HG02623 (cell line): ENCODE data around the gene TICAM2.
"Not testable (repeated sequence)": the region's sequence is repeated elsewhere in the genome, so short reads cannot be mapped to it uniquely, and the experiment has no call there.

Experiments used
- ATAC-seq: cut with Tn5 transposase; IDR thresholded peaks from one replicate; pipeline ENCODE4 v1.9.1; 2021; ENCODE audit warnings: moderate library complexity; ENCODE audit not compliant: unreplicated experiment

TICAM2 gene, protein sequence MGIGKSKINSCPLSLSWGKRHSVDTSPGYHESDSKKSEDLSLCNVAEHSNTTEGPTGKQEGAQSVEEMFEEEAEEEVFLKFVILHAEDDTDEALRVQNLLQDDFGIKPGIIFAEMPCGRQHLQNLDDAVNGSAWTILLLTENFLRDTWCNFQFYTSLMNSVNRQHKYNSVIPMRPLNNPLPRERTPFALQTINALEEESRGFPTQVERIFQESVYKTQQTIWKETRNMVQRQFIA

DNA sequence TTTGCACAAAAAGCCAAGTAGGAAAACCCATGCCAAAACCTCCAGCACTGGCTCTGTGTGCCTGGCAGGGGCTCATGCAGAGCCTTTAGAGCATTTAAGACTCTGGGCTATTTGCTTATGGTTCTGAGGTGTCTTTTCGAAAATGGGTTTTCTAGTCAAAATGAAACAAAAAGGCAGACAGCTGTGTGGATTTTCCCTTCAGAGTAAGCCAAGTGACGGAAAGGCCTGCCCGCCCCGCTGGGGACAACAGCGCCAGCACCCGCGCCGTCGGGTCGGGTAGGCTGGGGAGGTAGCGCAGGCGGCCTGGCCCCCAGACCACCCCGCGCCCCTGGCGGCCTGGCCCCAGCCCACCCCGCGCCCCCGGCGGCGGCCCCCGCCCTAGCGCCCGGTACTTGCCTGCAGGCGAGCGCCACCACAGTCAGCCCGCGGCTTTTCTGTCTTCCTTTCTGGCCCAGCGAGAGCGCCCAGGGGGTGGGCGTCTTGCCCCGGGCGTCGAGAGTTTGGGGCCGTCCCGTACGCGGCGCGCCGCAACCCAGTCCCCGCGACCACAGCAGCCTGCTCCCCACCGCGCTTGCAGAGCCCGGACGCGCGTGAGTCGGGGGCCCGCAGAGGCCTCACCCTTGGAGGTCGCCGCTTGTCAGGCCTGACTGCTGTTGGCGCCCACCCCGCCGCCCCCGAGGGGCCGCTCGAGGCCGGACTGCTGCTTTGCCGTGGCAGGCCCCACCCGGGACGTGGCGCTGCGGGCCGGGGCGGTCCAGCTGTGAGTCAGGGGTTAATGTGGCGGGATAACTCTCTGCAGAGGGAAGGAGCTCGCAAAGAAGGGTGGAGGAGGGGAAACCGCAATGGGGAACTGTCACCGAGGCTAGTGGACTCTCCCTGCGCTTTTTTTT is at the start of gene TICAM2:
Gene TICAM2 (minus strand): TSS at position 779 of the 890 bp plus-strand sequence. CDS start 21,223 bp downstream, outside the sequence.
- peak; percentile 70 for ATAC-seq

DNA sequence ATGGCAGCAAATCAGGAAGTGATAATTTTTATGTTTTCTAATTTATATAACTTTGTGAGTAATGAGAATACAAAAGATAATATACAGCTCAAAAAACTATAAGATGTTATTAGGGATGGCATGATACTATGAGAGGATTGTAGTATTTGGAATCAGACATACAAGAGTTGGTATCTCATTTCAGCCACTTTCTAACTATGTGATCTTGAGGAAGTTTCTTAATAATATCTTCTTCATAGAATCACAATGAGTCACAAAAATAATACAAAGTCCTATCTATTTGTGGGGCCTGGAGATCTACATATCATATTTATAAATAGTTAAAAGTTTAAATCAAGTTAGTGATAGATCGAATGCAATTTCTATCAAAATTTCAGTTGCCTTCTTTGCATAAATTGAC is 47.3 kb upstream of the TICAM2 start:
- no peak for ATAC-seq

DNA sequence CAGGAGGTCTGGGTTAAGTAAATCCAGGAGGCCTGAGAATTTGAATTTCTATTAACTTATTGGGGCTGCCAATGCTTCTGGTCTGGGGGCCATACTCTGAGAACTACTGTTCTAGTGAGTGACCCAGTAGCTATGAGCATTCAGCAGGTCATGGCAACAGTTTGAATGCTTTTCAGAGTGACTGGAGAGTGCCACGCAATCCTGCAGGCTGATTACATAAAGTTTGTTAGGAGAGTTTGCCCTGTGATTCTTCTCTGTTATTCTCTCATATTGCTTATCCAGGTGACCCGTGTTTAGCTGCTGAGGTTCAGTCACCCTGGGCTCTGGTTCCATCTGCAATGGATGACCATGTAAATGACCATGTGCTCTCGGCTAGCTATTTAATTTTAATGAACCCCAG is 45.8 kb upstream of the TICAM2 start:
- ATAC-seq = no peak

DNA sequence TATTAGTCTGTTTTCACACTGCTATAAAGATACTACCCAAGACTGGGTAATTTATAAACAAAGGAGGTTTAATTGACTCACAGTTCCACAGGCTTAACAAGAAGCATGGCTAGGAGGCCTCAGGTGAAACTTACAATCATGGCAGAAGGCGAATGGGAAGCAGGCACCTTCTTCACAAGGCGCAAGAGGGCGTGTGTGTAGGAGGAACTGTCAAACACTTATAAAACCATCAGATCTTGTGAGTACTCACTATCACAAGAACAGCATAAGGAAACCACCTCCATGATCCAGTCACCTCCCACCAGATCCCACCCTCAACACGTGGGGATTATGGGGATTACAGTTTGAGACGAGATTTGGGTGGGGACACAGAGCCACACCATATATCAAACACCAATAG is 43.1 kb upstream of the TICAM2 start:
- not testable (repeated sequence) for ATAC-seq

DNA sequence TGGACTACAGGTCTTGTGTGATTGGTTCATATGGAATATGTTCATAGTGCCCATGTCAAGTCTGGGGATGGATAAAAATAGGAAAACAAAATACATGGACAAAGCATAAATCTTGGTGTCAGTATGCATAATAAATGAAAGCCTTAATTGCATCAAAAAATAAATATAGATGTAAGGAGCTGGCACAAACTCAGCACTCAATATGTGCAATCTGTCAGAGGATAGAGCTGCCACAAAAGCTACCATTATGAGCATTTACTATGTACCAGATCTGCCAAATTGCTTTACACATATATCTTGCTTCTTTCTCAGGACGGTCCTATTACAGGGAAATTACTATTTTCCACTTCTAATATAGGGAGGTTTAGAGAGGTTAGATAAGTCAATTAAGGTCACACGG is 41.8 kb upstream of the TICAM2 start:
- ATAC-seq = no peak

DNA sequence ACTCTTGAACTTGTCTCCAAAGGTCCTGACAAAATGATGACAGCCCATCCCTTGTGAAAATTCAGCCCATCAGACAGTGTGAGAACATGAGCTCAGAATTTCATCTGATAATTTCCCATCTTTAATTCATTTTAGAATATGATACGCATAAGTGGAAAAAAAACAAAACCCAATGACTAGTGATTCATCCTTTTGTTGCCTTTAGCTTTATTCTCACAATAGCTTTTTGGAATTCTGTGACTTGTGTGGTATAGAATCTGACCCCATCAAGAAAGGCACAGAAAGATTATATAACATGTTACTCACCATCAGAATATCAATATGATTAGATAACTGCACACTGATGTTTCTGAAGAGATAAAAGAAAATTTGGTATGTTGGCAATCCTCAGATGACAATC is 39.7 kb upstream of the TICAM2 start:
- no peak for ATAC-seq

DNA sequence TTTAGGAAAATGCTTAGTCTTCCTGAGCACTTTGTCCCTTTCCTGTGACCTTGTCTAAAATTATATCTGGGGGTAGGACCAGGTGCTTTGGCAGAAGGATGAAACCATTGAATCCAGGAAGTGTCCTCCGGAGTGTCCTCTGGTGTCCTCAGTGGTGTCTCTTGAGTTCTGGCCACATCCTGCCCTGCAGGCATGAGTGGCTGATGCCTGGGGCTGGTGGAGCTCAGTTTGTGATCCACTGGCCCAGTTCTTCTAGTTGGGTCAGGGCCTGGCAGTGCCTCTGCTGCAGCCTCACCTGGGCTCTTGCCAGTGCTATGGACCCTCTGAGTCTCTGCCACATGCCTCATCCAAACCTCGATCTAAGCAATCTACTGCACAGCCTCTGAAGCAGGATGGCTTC is 38.0 kb upstream of the TICAM2 start:
- no peak for ATAC-seq

DNA sequence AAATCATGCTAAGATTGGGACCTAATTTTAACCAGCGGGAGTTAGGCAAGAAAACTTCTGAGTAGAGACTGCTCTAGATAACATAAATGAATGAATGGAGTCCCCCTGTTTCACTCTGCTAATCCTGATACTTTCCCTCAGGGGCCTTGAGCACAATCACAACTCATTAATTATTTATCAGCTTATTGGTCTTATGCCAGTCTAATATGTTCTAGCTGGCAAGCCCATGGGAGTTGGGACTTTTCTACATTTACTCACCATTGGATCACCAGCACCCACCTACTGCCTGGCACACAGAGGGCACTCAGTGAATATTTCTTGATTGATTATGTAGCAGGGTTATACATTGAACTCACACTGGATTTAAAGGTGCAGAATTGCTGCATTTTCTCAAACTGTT is 37.1 kb upstream of the TICAM2 start:
- ATAC-seq = no peak

DNA sequence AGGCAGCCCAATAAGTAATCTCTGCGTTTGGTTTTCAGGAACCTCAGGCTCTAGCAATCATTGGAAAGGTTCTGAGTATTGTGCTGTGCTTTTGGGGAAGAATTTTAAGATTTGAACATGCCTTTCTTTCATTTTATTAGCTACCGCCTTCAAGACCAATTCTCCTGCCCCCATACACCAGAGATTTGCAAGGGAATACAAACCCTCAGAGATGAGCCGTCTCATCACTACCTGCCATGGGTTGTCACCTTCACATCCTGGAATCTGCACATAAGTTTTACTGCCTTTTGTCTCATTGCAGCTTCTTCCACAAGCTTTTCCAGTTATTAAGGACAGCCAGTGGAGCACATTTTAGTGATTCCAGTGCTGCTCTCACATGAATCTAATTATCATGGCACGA is 35.2 kb upstream of the TICAM2 start:
- ATAC-seq = no peak

DNA sequence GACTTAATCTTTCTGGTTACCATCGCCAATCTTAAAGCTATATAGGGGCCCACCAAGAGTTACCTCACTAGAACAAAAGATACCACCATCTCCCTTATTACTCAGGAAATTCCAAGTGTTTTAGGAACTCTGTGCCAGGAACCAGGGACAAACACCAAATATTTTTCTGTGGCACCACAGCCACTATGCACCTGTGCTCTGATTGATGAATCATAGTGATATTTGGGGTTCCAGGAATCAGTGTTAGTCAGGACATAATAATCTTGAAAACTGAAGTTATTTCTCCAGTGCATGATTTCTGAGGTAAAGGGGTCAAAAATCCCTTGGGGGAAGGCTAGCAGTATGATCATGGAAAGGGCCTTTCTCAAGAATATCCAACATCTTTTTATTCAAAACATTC is 33.7 kb upstream of the TICAM2 start:
- ATAC-seq = no peak

DNA sequence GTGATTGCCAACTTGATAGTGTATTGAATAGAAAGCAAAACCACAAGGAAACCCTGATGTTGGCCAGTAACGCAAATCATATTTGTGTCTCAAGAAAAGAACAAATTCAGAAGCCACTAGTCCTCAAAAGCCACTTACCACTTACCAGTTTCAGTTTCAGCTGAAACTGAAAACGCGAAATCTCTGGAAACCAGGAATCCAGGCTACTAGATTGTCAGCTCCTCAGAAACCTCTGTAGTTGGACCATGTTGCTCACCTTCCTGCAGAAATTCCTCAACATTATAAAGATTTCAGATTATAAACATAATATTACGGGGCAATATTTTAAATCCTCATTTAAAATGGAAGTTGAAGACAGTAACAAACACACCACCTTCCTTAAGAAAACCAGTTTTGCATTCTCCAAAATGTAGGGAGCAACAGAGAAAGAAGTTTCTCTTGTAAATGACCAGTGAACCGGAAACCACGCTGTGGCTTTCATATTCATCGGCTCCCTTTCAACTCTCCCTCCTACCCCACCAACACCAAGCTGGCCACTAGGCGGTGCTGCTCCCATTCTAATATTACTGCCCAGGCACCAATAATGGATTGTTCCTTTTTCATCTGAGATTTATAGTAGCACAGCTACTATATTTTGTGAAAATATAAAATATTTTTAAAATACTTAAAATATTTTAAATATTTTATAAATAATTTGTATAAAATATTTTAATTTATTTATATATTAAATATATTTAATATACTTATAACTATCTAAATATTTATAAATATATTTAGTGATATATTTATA is 32.3 kb upstream of the TICAM2 start:
- ATAC-seq = peak; percentile 65

DNA sequence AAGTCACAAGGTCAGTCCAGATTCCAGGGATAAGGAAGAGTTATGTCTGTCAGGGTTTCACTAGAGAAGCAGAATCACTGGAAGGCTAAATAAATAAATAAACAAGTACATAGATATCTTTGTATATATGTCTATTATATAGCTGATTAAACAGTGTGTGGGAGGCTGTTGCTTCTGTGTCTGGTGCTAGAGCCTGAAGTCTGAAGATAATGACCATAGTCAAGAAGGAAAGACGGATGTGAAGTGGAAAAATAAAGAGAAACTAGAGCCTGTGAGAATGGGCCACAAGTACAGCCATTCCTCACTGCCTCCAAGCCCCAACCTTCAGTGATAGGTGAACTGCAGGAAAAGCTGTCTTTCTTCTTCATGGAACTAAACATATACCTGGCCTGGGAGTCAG is 27.6 kb upstream of the TICAM2 start:
- ATAC-seq = no peak

DNA sequence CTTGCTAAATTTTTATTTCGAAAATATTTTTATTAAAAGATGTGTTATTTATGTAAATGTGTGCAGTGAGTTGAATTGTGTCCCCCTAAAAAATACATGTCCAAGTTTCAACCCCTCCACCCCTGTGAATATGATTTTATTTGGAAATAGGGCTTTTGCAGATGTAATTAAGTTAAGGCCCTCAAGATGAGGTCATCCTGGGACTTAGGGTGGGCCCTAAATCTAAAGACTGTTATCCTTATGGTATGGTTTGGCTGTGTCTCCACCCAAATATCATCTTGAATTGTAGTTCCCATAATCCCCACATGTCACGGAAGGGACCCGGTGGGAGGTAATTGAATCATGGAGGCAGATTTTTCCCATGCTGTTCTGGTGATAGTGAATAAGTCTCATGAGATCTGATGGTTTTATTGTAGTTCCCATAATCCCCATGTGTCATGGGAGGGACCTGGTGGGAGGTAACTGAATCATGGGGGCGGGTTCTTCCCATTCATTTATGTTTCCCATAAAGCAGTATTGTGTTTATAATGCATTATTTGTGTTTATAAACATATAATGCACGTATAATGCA is 25.1 kb upstream of the TICAM2 start:
- no peak for ATAC-seq

DNA sequence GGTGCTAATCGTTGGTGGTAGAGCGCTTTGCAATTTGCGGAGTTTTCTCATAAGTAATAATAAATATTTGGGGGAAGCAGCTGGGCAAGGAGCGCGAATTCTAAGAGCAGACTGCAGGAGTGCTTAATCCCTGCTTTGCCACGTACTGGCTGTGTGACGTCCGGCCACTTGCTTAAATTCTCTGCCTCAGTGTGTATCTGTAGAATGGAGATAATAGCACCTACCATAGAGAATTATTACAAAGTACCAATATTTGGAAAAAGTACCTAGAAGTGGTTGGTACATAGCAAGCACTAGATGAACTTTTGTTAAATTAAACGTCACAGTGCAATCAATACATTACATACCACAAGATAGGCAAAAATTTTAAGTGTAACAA is 24.2 kb upstream of the TICAM2 start:
- peak; percentile 29 for ATAC-seq

DNA sequence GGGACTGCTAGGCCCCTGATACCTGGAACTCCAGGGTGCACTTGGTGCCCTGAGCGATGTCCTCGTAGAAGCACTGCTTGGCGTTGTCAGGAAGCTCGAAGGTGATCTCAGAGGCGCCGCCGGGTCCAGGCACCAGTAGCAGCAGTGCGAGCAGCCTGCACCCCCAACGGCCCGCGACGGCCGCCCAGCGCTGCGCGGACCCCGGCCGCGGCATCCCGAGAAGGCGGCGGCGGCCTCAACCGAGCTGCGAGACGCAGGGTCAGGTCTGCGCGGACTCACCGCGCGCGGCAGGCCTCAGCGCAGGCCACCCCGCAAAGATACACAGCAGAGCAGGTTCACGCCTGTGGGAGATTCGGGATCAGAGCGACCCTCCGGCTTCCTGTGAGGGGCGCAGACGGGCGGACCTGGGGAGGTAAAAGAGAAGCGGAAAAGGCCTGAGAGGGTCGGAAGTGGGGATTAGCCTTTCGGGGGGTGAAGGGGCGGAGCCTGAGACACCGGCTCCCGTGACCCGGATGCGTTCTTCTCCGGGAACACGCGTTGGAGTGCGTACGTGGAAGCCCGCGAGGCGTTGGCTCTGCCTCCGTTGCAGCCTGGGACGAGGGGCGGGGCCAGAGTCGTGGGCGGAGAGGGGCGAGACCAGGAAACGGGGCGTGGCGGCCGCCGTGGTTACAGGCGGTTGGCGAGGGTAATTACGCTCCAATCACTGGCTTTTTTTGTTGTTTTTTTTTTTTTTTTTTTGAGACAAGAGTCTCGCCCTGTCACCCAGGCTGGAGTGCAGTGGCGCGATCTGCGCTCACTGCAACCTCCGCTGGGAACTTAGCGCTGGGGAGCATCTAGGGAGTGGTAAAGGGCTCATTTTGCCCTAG is 23.5 kb upstream of the TICAM2 start, which contains the start of gene TMED7:
Gene TMED7 (minus strand): TSS at position 458 of the 866 bp plus-strand sequence. CDS start 244 bp downstream, at position 214.
- peak; percentile 89 for ATAC-seq

DNA sequence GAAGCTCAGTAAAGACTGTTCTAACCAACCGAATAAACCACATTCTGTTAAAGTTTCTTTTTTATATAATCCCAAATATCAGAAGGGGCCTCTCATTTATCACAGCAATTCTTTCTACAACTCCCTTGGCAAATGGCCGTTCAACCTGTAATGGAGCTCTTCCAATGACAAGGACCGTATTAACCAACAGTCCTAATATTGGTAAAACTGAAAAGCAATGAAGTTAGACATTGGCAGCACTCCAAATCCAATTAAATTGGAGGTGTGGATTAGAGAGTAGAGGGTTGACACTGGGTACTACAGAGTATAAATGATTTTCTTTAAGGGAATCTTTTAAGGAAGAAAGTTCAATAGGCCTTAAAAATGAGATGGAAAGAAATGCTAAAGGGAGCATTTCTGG is 22.7 kb upstream of the TICAM2 start:
- no peak for ATAC-seq

DNA sequence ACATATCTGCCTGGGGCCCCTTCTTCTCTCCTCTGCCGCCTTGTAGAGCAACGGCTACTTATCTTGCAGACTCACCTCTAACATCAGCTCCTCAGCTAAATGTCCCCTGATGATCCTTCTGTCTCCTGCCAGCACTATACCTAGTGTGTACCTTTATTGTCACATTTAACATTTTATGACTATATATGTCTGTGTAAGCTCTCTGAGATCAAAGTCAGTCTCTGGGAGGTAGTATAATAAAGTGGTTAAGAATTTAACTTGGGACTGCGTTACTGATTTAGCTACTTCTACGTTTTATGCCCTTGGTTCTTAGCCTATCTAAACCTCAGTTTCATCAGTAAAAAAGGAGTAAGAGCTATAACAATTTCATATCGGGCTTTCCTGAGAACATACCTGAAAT is 21.4 kb upstream of the TICAM2 start:
- no peak for ATAC-seq

DNA sequence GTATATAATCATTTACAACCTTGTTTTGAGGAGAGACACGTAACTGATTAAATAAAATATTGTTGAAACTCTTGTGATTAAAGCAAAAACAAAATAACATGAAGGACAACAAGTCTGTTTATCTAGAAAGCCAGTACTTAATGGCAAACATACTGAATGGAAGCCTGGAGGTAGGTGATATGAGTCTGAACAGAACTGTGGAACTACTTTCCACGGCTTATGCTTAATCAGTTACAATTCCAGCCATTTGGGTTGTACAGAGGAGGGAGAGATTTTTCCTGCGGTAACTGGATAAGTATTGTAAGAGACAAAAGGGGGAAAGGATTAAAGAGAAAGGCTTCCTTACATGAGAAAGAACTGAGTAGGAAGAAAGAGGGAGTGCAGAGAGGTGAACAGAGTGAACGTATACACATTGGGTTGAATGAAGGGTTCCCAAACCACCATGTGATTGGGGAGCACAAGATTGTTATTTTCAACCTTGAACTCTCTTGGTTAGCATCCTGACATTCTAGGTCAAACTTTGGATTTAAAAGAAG is 19.2 kb upstream of the TICAM2 start:
- no peak for ATAC-seq

DNA sequence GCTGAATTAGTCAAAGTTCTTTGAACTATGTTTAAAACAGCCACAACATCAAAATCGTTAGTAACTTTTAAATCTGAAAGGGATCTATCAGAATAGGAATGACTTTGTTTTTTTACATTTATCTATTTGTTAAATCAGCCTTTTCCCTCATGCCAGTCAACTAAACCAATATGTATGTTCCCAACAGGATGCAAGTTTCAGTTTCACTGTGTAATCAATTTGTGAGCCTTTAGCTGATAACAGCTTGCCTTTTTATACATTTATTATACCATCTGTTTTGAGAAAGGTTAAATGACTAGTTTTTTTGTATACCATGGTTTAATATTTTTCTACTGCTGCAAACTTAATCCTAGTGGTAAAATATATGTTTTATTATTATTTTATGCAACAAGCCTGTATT is 14.6 kb upstream of the TICAM2 start:
- ATAC-seq = no peak

DNA sequence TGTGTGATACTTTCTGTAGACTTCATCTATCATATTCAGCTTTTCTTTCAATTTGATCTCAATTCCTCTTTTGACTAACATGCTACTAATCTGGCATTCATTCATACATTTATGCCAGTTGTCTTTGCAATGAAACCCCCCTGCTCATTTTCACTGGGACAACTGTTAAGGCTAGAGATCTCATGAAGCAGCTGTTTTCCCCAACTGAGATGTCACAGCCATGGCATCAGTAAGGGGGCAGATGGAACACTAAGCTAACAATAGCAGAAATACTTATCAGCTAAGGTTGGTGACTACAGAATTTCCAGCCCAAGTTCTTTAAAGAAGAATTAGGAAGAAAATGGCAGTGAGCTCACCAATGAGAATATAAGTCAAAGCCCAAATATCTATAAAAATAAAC is 14.2 kb upstream of the TICAM2 start:
- no peak for ATAC-seq
